Fibroblast of the aortic adventitia (primary cell): ENCODE results near the gene NFATC3. TPM values are rescaled to one million over a fixed set of nuclear protein-coding genes. Genes with fewer than 3 reads are reported as not detected.
"Not testable (repeated sequence)": the region's sequence is repeated elsewhere in the genome, so short reads cannot be mapped to it uniquely, and the experiment has no call there.

Experiments used
- DNase-seq: peaks from one replicate; pipeline ENCODE4 v3.0.0-alpha.2; 2010; ENCODE audit warnings: low read depth
- H3K4me3 ChIP-seq: 2 replicates; pipeline ENCODE4 v1.5.1; 2011; ENCODE audit warnings: low read depth, mild to moderate bottlenecking, control low read depth, low read length, moderate library complexity
- total RNA-seq: library from RNA; depleted of rRNA; stranded (reverse); fragments of >200 nt; gene quantifications from 2 replicates; pipeline ENCODE4 v1.2.3, GENCODE V29; 2012; ENCODE audit warnings: low replicate concordance
- TF ChIP-seq, protein P1 (sequence below): IDR thresholded peaks from 2 replicates; pipeline ENCODE4 v1.5.1; 2011; ENCODE audit warnings: mild to moderate bottlenecking, low read length, control low read depth, inconsistent platforms; ENCODE audit not compliant: insufficient read depth

Gene NFATC3
- total RNA-seq, 1 donor, result 36.3 TPM

DNA sequence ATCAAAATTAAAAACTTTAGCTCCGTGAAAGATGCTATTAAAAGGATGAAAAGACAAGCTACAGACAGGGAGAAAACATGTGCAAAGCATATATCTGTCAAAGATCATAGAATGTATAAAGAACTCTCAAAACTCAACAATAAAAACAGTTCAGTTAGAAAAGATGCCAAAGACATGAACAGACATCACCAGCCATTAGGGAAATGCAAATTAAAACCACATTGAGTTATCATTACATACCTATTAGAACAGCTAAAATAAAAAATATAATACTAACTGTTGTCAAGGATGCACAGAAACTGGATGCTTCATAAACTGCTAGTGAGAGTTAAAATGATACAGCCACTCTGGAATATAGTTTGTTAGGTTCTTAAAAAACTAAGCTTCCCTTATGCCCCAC is 58.8 kb downstream of the NFATC3 start:
- TF ChIP-seq, protein P1, sequence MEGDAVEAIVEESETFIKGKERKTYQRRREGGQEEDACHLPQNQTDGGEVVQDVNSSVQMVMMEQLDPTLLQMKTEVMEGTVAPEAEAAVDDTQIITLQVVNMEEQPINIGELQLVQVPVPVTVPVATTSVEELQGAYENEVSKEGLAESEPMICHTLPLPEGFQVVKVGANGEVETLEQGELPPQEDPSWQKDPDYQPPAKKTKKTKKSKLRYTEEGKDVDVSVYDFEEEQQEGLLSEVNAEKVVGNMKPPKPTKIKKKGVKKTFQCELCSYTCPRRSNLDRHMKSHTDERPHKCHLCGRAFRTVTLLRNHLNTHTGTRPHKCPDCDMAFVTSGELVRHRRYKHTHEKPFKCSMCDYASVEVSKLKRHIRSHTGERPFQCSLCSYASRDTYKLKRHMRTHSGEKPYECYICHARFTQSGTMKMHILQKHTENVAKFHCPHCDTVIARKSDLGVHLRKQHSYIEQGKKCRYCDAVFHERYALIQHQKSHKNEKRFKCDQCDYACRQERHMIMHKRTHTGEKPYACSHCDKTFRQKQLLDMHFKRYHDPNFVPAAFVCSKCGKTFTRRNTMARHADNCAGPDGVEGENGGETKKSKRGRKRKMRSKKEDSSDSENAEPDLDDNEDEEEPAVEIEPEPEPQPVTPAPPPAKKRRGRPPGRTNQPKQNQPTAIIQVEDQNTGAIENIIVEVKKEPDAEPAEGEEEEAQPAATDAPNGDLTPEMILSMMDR, result no peak
- DNase-seq, result no peak
- H3K4me3 ChIP-seq, result no peak overlapping the region

DNA sequence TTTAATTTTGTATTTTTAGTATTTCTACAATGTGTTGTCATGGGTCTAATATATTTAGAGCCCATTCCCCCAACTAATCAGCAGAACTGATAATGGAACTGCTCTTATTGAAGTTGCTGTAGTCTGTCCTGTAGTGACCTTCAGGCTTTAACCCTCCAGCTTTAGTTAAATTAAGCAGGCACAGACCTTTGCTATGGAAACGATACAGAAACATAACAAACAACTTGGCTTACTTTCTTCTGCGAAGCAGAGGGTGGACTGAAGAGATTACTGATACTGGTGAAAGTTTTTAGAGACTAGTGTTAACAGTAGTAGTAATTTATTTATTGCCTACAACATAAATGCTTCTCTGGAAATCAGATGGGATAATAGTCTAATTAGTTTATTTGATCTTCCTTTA is 61.4 kb downstream of the NFATC3 start:
- DNase-seq, result peak; percentile 60
- TF ChIP-seq, protein P1, result no peak

DNA sequence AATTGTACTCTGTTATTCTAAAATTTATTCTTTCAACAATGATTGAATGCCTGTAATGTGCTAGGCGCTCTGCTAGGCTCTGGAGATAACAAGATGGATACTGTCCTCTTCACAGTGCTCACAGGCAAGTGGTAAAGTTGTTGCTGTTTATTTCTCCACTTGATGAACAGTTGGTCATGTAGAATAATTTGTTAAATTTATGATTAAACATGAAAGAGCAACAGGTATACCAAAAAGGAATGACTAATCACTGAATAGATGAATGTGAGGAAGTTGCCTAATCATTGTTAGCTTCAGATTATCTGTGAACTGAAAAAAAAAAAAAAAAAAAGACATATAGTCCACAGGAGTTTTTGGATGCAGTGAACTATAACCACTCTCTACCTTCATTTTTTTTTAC is 62.3 kb downstream of the NFATC3 start:
- no peak for DNase-seq
- no peak overlapping the region for H3K4me3 ChIP-seq
- TF ChIP-seq, protein P1, result no peak

More for the DNA sequence above, 61.4 kb downstream of the NFATC3 start:
- H3K4me3 ChIP-seq, result no peak overlapping the region

DNA sequence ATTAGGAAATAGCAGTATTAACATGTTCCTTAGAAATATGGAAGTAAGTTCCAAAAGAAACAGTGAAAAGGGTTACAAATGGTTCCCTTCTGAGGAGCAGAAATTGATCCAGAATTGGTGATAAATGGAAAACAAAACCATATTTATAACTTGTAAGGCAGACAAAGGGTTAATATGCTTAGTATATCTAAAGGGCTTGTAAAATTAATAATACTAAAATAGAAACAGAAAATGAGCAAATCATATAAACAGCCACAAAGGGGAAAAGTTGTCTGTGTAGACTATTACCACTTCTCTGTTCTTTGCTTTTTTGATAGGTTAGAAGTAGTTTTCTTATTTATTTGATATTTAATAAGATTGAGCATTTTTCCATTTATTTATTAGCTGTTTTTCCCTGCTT is 64.4 kb downstream of the NFATC3 start:
- DNase-seq, result no peak
- no peak overlapping the region for H3K4me3 ChIP-seq
- TF ChIP-seq, protein P1, result no peak

DNA sequence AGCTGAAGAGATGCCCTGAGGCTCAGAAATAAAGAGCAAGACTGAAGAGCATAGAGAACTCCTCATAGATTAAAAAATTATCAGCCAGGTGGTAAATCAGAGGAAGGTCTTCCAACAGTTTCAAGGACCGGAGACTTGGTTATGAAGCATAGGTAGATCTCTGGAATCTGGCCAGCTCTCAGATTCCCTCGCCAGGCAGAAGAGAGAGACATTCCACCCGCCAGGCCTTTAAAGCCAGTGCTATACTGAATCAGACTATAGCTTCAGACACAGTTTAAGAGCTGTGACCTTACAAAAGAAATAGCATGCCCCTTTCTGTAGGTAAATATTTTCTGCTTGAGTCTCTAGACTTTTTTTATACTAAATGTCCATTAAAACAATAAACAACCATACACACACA is 70.3 kb downstream of the NFATC3 start:
- TF ChIP-seq, protein P1, result no peak
- no peak for DNase-seq
- no peak overlapping the region for H3K4me3 ChIP-seq

DNA sequence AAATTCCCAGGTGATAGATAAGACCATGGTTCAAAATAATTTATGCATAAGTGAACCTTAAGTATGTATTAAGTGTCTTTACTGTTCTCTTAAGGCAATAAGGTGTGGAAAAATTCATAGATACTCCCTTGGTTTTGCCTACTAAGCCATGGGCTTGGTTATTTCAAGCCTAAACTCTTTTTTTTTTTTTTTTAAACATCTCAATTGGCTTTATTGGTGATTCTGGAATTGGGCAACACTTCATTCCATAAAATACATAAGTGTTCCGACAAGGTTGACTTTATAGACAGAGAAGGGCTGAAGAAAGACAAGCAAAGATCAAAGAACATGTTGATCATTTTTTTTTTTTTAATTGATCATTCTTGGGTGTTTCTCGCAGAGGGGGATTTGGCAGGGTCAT is 77.2 kb downstream of the NFATC3 start:
- TF ChIP-seq, protein P1, result no peak
- no peak for DNase-seq

DNA sequence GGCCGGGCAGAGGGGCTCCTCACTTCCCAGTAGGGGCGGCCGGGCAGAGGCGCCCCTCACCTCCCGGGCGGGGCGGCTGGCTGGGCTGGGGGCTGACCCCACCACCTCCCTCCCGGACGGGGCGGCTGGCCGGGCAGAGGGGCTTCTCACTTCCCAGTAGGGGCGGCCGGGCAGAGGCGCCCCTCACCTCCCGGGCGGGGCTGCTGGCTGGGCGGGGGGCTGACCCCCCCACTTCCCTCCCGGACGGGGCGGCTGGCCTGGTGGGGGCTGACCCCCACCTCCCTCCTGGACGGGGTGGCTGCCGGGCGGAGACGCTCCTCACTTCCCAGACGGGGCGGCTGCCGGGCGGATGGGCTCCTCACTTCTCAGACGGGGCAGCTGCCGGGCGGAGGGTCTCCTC is 78.1 kb downstream of the NFATC3 start:
- not testable (repeated sequence) for H3K4me3 ChIP-seq, DNase-seq

More for the DNA sequence above, 77.2 kb downstream of the NFATC3 start:
- no peak overlapping the region for H3K4me3 ChIP-seq

DNA sequence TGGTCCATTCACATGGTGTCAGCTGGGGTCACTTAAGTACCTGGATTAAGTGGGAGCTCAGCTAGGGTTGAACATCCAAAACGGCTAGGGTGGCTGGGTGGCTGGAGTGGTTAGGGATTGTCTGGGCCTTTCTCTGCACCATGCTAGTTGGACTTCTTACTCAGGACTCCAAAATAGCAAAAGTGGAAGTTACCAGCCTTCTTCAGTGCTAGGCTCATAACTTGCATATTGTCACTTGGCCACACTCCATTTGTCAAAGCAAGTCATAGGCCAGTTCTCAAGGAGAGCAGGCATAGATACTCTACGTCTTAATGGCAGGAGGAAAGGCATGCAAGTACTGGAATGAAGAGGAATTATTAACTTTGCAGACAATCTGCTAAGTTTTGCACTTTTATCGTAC is 81.1 kb downstream of the NFATC3 start:
- TF ChIP-seq, protein P1, result no peak
- DNase-seq, result no peak
- no peak overlapping the region for H3K4me3 ChIP-seq
